Measurements from ENCODE around the gene CIB4. TPM values are rescaled to one million over a fixed set of nuclear protein-coding genes. Genes with fewer than 3 reads are reported as not detected.
"Not testable (repeated sequence)": the region's sequence is repeated elsewhere in the genome, so short reads cannot be mapped to it uniquely, and the experiment has no call there.

CIB4 gene
- total RNA-seq, 1 donor: not detected

- no peak for DNase-seq (ENCODE audit: low read depth in 2 of 3, low spot score in 2 of 3)
Observed at GRCh38 chr2:26668856-26669750, 27.9 kb upstream of the CIB4 start.

GRCh38 chr2:26668041-26668440 is 26.9 kb upstream of the CIB4 start:
- no peak for DNase-seq (ENCODE audit: low read depth in 2 of 3, low spot score in 2 of 3)

GRCh38 chr2:26666671-26667070 is 25.5 kb upstream of the CIB4 start:
- DNase-seq (ENCODE audit: low read depth in 2 of 3, low spot score in 2 of 3): no peak

GRCh38 chr2:26665296-26665695 is 24.1 kb upstream of the CIB4 start:
- DNase-seq (ENCODE audit: low read depth in 2 of 3, low spot score in 2 of 3): not testable (repeated sequence)

GRCh38 chr2:26660363-26660962 is 19.3 kb upstream of the CIB4 start:
- DNase-seq (ENCODE audit: low read depth in 2 of 3, low spot score in 2 of 3): no peak

GRCh38 chr2:26658691-26659346 is 17.7 kb upstream of the CIB4 start:
- DNase-seq (ENCODE audit: low read depth in 2 of 3, low spot score in 2 of 3): no peak

- no peak for DNase-seq (ENCODE audit: low read depth in 2 of 3, low spot score in 2 of 3)
Observed at GRCh38 chr2:26657265-26657664, 16.1 kb upstream of the CIB4 start.

- DNase-seq (ENCODE audit: low read depth in 2 of 3, low spot score in 2 of 3): no peak
Observed at GRCh38 chr2:26655611-26656195, 14.5 kb upstream of the CIB4 start.

GRCh38 chr2:26655120-26655519 is 14.0 kb upstream of the CIB4 start:
- DNase-seq (ENCODE audit: low read depth in 2 of 3, low spot score in 2 of 3): not testable (repeated sequence)

- no peak for DNase-seq (ENCODE audit: low read depth in 2 of 3, low spot score in 2 of 3)
Observed at GRCh38 chr2:26654061-26654340, 12.8 kb upstream of the CIB4 start.

GRCh38 chr2:26653207-26654060 is 12.3 kb upstream of the CIB4 start:
- no peak for DNase-seq (ENCODE audit: low read depth in 2 of 3, low spot score in 2 of 3)

- DNase-seq (ENCODE audit: low read depth in 2 of 3, low spot score in 2 of 3): no peak
Observed at GRCh38 chr2:26652361-26653041, 11.3 kb upstream of the CIB4 start.

- no peak for DNase-seq (ENCODE audit: low read depth in 2 of 3, low spot score in 2 of 3)
Observed at GRCh38 chr2:26651799-26652198, 10.6 kb upstream of the CIB4 start.

GRCh38 chr2:26651470-26651771 is 10.3 kb upstream of the CIB4 start:
- no peak for DNase-seq (ENCODE audit: low read depth in 2 of 3, low spot score in 2 of 3)

GRCh38 chr2:26650713-26651469 is 9.7 kb upstream of the CIB4 start:
- DNase-seq (ENCODE audit: low read depth in 2 of 3, low spot score in 2 of 3): no peak

- DNase-seq (ENCODE audit: low read depth in 2 of 3, low spot score in 2 of 3): no peak
Observed at GRCh38 chr2:26649992-26650712, 9.0 kb upstream of the CIB4 start.

GRCh38 chr2:26649322-26649721 is 8.2 kb upstream of the CIB4 start:
- no peak for DNase-seq (ENCODE audit: low read depth in 2 of 3, low spot score in 2 of 3)

- no peak for DNase-seq (ENCODE audit: low read depth in 2 of 3, low spot score in 2 of 3)
Observed at GRCh38 chr2:26648516-26648915, 7.3 kb upstream of the CIB4 start.

GRCh38 chr2:26647981-26648380 is 6.8 kb upstream of the CIB4 start:
- no peak for DNase-seq (ENCODE audit: low read depth in 2 of 3, low spot score in 2 of 3)

All from hematopoietic multipotent progenitor cell (in vitro differentiated cells).